Endothelial cell of umbilical vein (primary cell): Measurements from ENCODE around the gene NAV3. TPM values are rescaled to one million over a fixed set of nuclear protein-coding genes. Genes with fewer than 3 reads are reported as not detected.

Experiments
- BruUV-seq: library from RNA; stranded (reverse); fragments of 400-500 nt; replicated peaks from 2 replicates; lab custom pipeline; 2021; lab: Mats Ljungman, UMichigan
- CTCF ChIA-PET: fragments of 300-600, 350-600 bp; sonication (Branson Sonifier 250); formaldehyde crosslinking; loops from one replicate; lab custom pipeline; 2021; ENCODE audit warnings: antibody characterized with exemption, inconsistent platforms; lab: Charles Lee
- POLR2A ChIA-PET: fragments of 300-600, 350-600 bp; sonication (Branson Sonifier 250); formaldehyde crosslinking; loops from one replicate; lab custom pipeline; 2021; ENCODE audit warnings: antibody characterized with exemption, inconsistent platforms; lab: Charles Lee
- DNase-seq: peaks from one replicate; pipeline ENCODE4 v3.0.0-alpha.2; 2011; ENCODE audit warnings: low read depth, low spot score
- FAIRE-seq: peaks from 2 replicates; lab custom pipeline; 2011; peaks lifted over from hg19 to GRCh38; lab: Jason Lieb, UNC
- H2AFZ ChIP-seq: 2 replicates; pipeline ENCODE4 v1.6.0; 2012; ENCODE audit warnings: low read depth, low read length, control low read depth, inconsistent platforms
- H3K27ac ChIP-seq: 2 replicates; pipeline ENCODE4 v1.5.1; 2011; ENCODE audit warnings: low read depth, mild to moderate bottlenecking, control low read depth, low read length, moderate library complexity; ENCODE audit not compliant: insufficient read depth
- H3K27me3 ChIP-seq, 2 experiments: 2 replicates each; pipeline versions ENCODE4 v1.6.0 to v1.6.1; 2011; ENCODE audit warnings: low read length in 2 of 2, mixed read lengths in 1 of 2; ENCODE audit not compliant: control insufficient read depth in 2 of 2, insufficient read depth in 2 of 2
- H3K36me3 ChIP-seq, 2 experiments: 2 replicates in 1 of 2; 3 replicates in 1 of 2; pipeline ENCODE4 v1.5.1; 2011; ENCODE audit warnings: low read length in 2 of 2, mild to moderate bottlenecking in 1 of 2, moderate library complexity in 1 of 2; ENCODE audit not compliant: control insufficient read depth in 2 of 2, insufficient read depth in 2 of 2; ENCODE audit errors: extremely low read depth in 1 of 2
- H3K4me1 ChIP-seq: 3 replicates; pipeline ENCODE4 v1.5.1; 2011; ENCODE audit warnings: mild to moderate bottlenecking, low read length; ENCODE audit not compliant: control insufficient read depth, insufficient read depth; ENCODE audit errors: extremely low read depth
- H3K4me2 ChIP-seq: 2 replicates; pipeline ENCODE4 v1.6.1; 2011; ENCODE audit warnings: low read length, control low read depth, mixed read lengths; ENCODE audit not compliant: insufficient read depth
- H3K4me3 ChIP-seq, 3 experiments: fragments of 200-600 bp in 1 of 3; sonication (generic), shearing (Covaris generic) in 1 of 3; replicated peaks in 1 of 3; 2 replicates each; pipeline ENCODE4 v1.5.1; 2011 to 2016; ENCODE audit warnings: control low read depth in 3 of 3, low read length in 3 of 3, mild to moderate bottlenecking in 2 of 3, inconsistent platforms in 1 of 3, low read depth in 1 of 3, moderate library complexity in 1 of 3; ENCODE audit not compliant: insufficient read depth in 1 of 3
- H3K79me2 ChIP-seq: 2 replicates; pipeline ENCODE4 v1.6.0; 2012; ENCODE audit warnings: low read length, inconsistent platforms; ENCODE audit not compliant: control insufficient read depth, insufficient read depth
- H3K9ac ChIP-seq: replicated peaks from 2 replicates; pipeline ENCODE3; 2011; ENCODE audit warnings: low read length, control low read depth; ENCODE audit not compliant: insufficient read depth; ENCODE audit errors: extremely low read depth
- H3K9me1 ChIP-seq: replicated peaks from 3 replicates; pipeline ENCODE4 v1.6.0; 2011; ENCODE audit warnings: mild to moderate bottlenecking, low read length; ENCODE audit not compliant: control insufficient read depth, insufficient read depth; ENCODE audit errors: extremely low read depth
- H3K9me3 ChIP-seq: replicated peaks from 2 replicates; pipeline ENCODE4 v1.5.1; 2012; ENCODE audit warnings: low read length, inconsistent platforms; ENCODE audit not compliant: control insufficient read depth, insufficient read depth
- H4K20me1 ChIP-seq: replicated peaks from 2 replicates; pipeline ENCODE3; 2011; ENCODE audit warnings: mild to moderate bottlenecking, low read length; ENCODE audit not compliant: control insufficient read depth, insufficient read depth; ENCODE audit errors: extremely low read depth
- FOS ChIP-seq: IDR thresholded peaks from 2 replicates; pipeline ENCODE4 v1.6.1; 2011; ENCODE audit warnings: mild to moderate bottlenecking, low read length, moderate library complexity, borderline replicate concordance; ENCODE audit not compliant: insufficient read depth
- GATA2 ChIP-seq: IDR thresholded peaks from 2 replicates; pipeline ENCODE4 v1.7.0; 2011; ENCODE audit warnings: low read depth, mild to moderate bottlenecking, moderate library complexity, mixed read lengths, low read length; ENCODE audit not compliant: insufficient read length, insufficient read depth
- JUN ChIP-seq: IDR thresholded peaks from 2 replicates; pipeline ENCODE4 v1.6.1; 2011; ENCODE audit warnings: borderline replicate concordance, low read depth; ENCODE audit not compliant: insufficient read length, insufficient read depth
- MYC ChIP-seq: IDR thresholded peaks from one replicate; pipeline ENCODE4 v1.6.1; 2011; ENCODE audit warnings: mild to moderate bottlenecking, low read depth, low read length
- POLR2A ChIP-seq: IDR thresholded peaks from 2 replicates; pipeline ENCODE4 v1.6.1; 2012; ENCODE audit warnings: low read depth, mild to moderate bottlenecking, control low read depth, low read length
- POLR2AphosphoS5 ChIP-seq: IDR thresholded peaks from 2 replicates; pipeline ENCODE4 v1.6.1; 2012; ENCODE audit warnings: low read depth, mild to moderate bottlenecking, control low read depth, low read length, moderate library complexity; ENCODE audit not compliant: insufficient read depth
- dilution Hi-C: fragments of 300-500 bp; cut with MboI; formaldehyde crosslinking; loops from one replicate; pipeline ENCODE4 v1.15.0; 2019; ENCODE audit warnings: low sequenced_read_pairs; ENCODE audit not compliant: extremely low pct_ligation_motif_present
- intact Hi-C: fragments of 100-400 bp; cut with micrococcal nuclease; formaldehyde crosslinking; loops from one replicate; pipeline ENCODE4 v1.10.0; 2022
- polyA plus RNA-seq, 4 experiments: library from polyadenylated mRNA; depleted of rRNA in 3 of 4; stranded (reverse) in 3 of 4; unstranded in 1 of 4; fragments of >200 nt; gene quantifications; 2 replicates each; pipeline versions ENCODE4 v1.2.1 to v1.2.3, GENCODE V29; 2011 to 2012; ENCODE audit warnings: missing spikeins in 1 of 4
- total RNA-seq: library from RNA; stranded (reverse); gene quantifications from 2 replicates; pipeline ENCODE4 v1.2.3, GENCODE V29; 2021
- TF ChIP-seq, protein P1 (sequence below): IDR thresholded peaks from 2 replicates; pipeline ENCODE4 v1.6.1; 2011; ENCODE audit not compliant: insufficient read depth, insufficient read length

NAV3 gene
- total and polyA plus RNA-seq, 2 donors (not counting 3 experiments of a cell fraction or from before 2014, with no cell fraction given) = 6.7 to 40.1 TPM

DNA sequence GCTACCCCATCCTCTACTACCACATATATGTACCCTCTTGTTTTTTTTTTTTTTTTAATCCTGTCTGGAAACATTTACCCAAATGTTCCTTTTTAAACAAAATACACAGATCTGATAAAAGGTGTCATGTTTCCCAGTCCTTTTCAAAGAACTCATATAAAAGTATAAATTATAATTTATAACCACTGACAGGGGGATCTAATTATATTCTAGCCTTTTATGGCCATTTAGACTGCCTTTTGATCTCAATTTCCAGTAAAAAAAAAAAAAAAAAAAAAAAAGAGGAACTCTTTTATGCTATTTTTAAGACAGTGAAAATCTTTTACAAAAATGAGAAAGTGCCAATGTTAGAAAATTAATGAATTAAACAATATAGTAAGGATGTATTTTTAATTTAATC lies 65.0 kb downstream of the NAV3 start:
- CTCF ChIA-PET = interaction anchor here (1.0 to 1.3 kb wide), 2 partner anchors 12 to 65 kb away, joined by 3 read pairs; partner anchors contain the start of gene NAV3

DNA sequence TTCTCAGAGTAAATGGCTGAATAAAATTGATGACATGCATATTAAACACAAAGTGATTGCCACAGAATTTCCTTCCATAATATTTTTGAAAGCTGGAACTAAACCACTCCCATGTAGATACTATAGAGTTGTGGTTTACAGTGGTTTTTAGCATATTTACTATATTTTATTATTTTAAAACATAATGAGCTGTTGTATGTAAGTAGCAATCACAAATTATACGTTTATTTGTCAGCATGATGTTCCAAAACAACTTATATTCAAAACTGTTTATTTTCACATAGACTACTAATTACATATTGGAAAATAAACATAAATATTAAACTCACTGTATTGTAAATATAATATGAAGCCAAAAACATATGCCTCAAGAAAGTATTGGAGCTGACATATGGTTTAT lies 77.2 kb downstream of the NAV3 start:
- intact Hi-C loops (no loop called here), dilution Hi-C loops (no loop called here)
- POLR2A ChIA-PET = no interaction called here
- no peaks in the 10 kb centered on the region for H3K27me3 ChIP-seq
- no peaks in the 10 kb centered on the region for H4K20me1 ChIP-seq
- H3K9ac ChIP-seq = no peak overlapping the region
- no peaks in the 10 kb centered on the region for H3K9me3 ChIP-seq
- H3K79me2 ChIP-seq = no peaks in the 10 kb centered on the region
- no peak overlapping the region for H3K4me2 ChIP-seq
- H3K27ac ChIP-seq = no peak overlapping the region
- BruUV-seq = no TSS peak
- CTCF ChIA-PET = interaction anchor here (1.2 to 2.4 kb wide), 4 partner anchors 12 to 187 kb away, joined by 3 to 6 read pairs (median 4); no protein-coding TSS in a partner anchor
- no peaks in the 10 kb centered on the region for H3K36me3 ChIP-seq
- FAIRE-seq = no peak
- no peak for TF ChIP-seq MYC
- TF ChIP-seq POLR2AphosphoS5 = no peak
- TF ChIP-seq, protein P1, sequence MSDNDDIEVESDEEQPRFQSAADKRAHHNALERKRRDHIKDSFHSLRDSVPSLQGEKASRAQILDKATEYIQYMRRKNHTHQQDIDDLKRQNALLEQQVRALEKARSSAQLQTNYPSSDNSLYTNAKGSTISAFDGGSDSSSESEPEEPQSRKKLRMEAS = no peak
- TF ChIP-seq POLR2A = no peak
- TF ChIP-seq FOS = no peak
- H3K4me3 ChIP-seq = no peak overlapping the region
- H3K9me1 ChIP-seq = no peaks in the 10 kb centered on the region
- H2AFZ ChIP-seq = no peak overlapping the region
- H3K4me1 ChIP-seq = no peaks in the 10 kb centered on the region
- no peak for DNase-seq

More for the DNA sequence above, 65.0 kb downstream of the NAV3 start:
- dilution Hi-C loops = no loop called here
- no peak overlapping the region for H3K4me2 ChIP-seq
- H3K27me3 ChIP-seq = no peaks in the 10 kb centered on the region
- DNase-seq (no peak), FAIRE-seq (no peak)
- intact Hi-C loops = no loop called here
- POLR2A ChIA-PET = no interaction called here
- H3K4me3 ChIP-seq = no peak overlapping the region
- H3K9ac ChIP-seq = no peak overlapping the region
- H4K20me1 ChIP-seq = no peaks in the 10 kb centered on the region
- no peak overlapping the region for H3K27ac ChIP-seq
- H3K36me3 ChIP-seq = no peaks in the 10 kb centered on the region
- no TSS peak for BruUV-seq
- H3K79me2 ChIP-seq = no peaks in the 10 kb centered on the region
- TF ChIP-seq MYC (no peak), JUN (no peak), POLR2AphosphoS5 (no peak), GATA2 (no peak), POLR2A (no peak)
- TF ChIP-seq, protein P1 = no peak
- H2AFZ ChIP-seq = no peak overlapping the region
- no peaks in the 10 kb centered on the region for H3K9me3 ChIP-seq
- H3K4me1 ChIP-seq = peaks cover 8% of the 10 kb centered on the region
- H3K9me1 ChIP-seq = no peaks in the 10 kb centered on the region
